D341Med (cell line): ENCODE results near the gene CHRNB4.

Source experiments
- DNase-seq: peaks from one replicate; pipeline ENCODE4 v3.0.0; 2012; ENCODE audit warnings: low spot score

The CHRNB4 gene

DNA sequence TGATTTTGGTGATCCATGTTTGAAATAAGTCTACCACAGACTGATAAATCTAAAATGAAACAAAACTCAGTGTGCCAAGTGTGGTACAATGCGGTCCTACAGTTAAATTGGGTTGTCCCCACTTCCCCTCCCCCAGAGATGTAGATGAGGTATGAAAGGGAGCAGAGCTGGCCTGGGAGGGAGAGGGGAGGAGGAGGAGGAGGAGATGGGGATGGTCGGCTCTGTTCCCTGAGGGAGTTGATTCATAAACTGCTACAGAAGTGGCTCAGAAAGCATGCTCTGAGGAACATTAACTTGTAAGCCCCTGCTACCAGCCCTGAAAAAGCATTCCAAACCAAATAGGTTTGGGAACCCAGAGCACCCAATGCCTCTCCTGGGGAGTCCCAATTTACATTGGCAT is 28.0 kb upstream of the CHRNB4 start:
- no peak for DNase-seq

DNA sequence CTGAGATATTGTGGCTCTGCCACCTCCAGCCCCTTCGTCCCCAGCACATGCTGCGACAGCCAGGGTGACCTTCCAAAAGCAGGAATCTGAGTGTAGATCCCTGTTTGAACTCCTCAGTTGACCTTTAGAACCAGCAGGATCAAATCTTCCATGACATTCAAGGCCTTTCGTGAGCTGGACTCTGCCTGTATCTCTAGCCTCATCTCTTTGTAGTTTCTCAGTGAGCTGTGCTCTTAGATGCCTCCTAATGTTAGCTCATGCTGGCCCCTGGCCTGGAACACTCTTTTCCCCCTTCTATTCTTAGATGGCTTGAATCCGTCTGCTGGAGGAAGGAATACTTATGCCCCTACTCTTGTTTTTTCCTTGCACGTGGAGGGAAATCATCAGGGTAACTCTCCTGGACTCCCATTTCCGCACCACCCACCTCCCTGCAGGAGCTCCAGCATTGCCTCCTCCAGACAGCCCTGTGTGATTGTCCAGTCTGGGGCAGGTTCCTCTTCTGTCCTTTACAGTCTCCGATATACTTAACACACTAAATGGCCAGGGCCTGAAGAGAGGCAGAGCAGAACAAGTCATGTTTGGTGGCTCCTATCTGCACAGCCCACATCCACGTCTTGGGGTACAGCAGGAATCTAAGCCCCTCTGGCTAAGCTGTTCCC is 26.7 kb upstream of the CHRNB4 start:
- peak; percentile 2 for DNase-seq

DNA sequence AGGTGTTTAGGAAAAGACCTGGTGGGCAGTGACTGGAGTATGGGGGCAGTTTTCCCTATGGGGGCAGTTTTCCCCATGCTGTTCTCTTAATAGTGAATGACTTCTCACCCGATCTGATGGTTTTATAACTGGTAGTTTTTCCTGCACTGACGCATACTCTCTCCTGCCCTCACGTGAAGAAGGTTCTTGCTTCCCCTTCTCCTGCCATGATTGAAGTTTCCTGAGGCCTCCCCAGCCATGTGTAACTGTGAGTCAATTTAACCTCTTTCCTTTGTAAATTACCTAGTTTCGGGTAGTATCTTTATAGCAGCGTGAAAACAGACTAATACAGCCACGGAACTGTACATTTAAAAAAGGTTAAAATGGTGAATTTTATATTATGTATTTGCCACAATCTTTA is 25.0 kb upstream of the CHRNB4 start:
- no peak for DNase-seq

DNA sequence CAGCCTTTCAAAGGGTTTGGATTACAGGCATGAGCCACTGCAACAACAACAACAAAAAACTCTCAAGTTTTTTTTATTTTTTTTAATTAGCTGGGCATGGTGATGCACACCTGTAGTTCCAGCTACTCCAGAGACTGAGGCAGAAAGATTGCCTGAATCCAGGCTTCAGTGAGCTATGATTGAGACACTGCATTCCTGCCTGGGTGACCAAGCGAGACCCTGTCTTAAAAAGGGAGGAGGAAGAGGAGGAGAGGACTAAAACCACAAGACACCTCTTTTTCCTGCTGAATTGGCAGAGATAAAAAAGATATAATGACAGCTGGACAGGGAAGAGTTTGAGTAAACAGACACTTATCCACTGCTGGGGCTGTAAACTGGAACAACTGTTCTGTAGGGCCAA is 22.7 kb upstream of the CHRNB4 start:
- no peak for DNase-seq

DNA sequence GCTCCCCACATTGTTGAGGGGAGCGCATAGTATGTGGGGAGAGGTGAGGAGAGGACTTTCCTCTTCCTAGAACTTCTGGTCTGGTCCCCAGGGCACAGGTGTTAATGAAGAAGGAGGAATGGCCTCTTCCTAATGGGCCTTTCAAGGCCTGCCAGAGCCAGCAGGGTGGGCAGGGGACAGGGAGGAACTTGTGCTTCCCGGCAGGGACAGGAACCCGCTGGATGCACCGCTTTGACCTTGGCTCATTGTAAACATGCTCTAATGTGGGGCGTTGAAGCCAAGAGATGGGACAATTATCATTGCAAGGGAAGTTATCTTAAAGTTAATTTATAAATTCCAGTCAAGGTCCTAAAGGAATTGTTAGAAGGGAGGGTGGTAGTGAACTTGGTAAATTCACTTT is 21.0 kb upstream of the CHRNB4 start:
- peak; percentile 9 for DNase-seq

DNA sequence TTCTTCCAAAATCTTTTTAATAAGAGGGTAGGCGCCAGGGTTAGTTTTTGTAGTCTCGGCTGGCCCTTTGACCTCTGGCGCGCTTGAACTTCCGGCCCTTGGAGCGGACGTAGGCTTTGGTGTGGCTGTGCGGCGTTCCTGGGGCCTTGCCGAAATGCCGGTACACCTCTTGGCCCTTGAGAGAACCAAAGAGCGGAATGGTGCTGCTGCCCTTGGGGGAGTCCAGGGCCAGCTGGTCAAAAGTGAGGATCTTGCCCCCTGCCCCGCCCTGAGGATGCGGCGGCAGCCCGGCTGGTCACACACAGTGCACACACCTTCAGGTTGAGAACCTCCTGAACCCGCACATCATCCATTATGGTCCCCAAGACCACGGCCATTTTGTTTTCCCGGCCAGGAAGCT is 20.0 kb upstream of the CHRNB4 start:
- DNase-seq: peak; percentile 1

DNA sequence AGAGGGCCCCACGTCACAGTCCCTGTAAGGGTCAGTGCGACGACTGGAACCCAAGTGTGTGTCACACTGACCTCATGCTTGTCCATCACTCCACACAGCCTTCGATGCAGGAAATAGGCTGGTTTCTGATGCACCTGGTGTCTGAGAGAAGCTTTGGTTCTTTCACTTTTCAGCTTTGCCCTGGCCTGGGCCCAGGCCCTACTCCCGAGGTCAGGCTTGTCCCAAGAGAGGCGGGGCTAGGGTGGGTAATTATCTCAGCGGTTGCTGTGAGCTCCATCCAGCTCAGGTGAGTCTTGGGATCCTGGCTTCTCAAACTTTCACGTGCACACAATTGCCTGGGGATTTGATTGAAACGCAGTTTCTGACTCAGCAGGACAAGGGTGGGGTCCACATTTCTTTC is 19.6 kb upstream of the CHRNB4 start:
- DNase-seq: peak; percentile 9

DNA sequence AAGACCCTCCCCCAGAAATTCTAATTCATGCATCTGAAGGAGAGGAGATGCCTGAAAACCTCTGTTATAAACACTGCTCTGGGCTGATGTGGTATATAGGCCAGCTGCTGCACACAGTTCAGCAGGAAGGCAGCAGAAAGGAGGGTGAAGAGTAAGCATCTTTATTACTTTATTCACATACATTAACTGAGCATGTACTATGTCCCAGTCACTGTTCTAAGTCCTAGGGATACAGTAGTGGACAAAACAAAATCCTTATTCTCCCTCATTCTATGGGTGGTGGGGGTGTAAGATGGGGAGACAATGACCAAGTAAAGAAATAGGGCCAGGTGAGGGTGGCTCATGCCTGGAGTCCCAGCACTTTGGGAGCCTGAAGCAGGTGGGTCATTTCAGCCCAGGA is 17.8 kb upstream of the CHRNB4 start:
- DNase-seq: no peak

DNA sequence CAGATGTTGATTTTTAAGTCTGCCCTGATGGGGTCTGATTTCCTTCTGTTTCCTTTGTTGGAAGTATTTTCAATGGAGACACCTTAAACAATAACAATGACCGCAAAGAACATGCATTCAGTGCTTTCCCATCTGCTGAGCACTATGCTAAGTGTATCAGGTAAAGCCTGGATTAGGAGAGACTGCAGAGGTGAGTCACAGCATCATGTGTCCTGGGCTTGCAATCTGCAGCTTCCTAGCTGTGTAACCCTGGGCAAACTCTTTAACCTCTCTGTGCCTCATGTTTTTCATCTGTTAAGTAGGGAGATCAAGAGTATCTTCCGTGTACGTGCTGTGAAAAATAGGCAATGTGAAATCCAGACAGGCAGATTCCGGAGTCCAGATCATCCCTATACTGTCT is 13.3 kb upstream of the CHRNB4 start:
- peak; percentile 1 for DNase-seq

DNA sequence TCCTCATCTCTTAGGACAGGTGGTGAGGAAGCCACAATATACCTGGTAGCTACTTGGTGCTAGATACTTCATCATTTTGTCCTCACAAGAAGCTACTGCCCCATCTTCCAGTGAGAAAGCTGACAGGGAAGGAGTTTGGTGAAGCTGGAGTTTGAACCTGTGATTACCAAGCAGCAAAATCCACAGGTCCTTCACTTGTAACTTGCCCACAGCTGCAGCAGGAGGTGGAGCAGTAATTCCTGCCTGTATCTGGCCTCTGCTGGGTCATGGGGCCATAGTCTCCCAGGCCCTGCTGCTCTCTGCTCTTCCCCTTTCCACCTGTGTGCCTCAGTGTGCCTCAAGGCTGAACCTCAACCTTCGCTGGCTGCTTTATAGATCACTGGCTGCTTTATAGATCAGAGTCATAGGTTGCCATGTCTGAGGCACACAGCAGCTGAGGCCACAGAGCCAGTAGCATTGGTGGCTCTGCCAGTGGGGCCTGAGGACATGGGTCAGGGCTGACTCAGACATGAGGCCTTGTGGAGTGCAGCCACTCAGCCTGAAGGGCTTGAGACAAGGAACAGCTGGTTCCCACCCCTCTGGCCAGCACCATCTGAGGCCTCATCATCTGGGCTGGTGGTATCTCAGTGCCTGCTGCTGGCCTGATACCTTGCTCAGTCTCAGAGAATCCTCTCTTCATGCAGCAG is 11.1 kb upstream of the CHRNB4 start:
- DNase-seq: peak; percentile 4

DNA sequence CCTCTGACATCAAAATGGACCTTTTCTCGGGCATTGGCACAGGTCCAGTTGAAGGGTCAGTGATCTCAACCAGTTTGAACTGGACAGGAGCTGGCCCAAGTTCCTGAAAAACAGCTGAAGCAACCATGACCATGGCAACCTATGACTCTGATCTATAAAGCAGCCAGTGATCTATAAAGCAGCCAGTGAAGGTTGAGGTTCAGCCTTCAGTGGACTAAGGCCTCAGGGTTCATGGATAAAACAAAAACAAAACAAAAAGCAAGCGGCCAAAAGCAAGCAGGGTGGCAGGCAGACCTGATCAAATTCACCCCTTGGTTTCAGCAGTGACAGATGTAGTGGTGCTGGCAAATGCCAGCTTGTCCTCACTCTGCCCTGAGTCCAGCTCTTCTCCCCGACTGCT is 10.0 kb upstream of the CHRNB4 start:
- DNase-seq: no peak

DNA sequence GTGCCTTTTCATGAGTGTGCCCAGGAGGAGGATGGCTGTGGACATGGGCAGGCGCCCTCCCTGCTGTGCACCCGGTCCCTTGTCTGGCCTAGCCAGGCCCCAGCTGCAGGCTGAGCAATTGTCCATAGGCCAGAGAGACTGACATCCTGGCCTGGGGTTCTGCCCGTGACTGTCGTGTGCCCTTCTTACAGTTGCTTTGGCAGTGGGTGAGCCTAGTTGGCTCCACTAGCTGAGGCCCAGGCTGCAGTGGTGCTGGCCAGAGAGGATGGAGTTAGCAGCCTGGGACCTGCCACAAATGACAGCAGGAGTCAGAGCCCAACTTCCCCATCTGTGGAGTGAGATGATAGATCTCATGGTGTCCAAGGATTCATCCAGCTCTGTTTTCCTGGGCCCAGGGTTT is 9.0 kb upstream of the CHRNB4 start:
- DNase-seq: peak; percentile 11

DNA sequence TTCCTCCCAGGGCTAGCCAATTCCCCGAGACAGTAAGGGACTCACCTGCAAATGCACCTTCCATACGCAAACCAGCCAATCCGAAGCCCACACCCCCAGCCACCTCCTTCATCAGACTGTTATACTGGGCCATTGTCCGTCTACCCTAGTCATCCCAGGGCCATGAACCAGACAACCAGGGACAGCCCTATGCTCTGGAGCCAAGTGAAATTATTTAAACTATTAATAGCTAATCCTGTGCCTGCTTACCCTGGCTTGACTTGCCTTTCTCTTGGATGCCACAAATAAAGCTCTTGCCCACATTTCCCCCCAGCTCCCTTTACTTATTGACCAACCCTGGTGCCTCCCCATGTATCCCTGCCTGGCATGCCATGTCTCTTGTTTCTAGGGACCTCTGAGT is 4.0 kb upstream of the CHRNB4 start:
- DNase-seq: peak; percentile 5

DNA sequence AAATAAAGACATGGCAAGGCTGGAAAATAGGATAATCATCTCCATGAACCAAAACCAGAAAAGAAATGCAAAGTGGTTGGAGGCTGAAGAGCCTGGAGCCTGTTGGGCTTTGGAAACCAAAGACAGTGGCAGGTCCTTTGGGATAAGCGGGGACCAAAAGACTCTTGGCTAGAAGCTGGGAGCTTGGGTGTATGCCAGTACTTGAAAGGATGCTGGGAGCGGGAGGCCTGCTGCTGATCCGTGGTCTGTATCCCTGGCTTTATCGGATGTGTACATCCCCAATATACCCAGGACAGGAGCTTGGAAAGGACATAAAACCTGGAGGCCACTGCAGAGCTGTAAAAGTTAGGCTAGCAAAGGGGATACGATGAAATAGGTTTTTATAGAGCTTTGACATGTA is 1.3 kb upstream of the CHRNB4 start:
- DNase-seq: no peak

DNA sequence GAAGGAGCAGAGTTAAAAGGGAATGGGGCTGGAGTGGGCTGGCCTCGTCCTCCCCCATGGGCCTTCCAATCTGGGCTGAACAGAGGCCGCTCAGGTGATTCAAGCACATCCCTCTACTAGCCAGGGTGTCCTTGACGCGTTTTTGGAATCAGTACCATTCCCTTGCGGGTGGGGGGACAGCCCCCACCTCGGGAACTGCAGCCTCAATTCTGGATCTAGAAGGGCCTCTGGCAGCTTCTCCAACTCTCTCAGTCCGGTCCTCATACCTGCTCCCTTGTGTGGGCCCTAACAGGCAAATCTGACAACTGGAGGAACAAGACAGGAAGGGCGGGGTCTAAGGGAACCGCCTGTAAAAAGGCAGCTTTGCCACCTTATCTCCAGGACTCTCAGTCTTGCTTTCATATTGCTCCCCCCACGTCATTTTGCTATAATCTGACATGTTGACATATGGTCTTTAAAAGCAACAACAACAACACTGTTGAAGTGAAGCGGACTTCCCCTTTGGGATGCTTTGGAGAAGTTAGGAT is 802 bp upstream of the CHRNB4 start:
- DNase-seq: no peak

DNA sequence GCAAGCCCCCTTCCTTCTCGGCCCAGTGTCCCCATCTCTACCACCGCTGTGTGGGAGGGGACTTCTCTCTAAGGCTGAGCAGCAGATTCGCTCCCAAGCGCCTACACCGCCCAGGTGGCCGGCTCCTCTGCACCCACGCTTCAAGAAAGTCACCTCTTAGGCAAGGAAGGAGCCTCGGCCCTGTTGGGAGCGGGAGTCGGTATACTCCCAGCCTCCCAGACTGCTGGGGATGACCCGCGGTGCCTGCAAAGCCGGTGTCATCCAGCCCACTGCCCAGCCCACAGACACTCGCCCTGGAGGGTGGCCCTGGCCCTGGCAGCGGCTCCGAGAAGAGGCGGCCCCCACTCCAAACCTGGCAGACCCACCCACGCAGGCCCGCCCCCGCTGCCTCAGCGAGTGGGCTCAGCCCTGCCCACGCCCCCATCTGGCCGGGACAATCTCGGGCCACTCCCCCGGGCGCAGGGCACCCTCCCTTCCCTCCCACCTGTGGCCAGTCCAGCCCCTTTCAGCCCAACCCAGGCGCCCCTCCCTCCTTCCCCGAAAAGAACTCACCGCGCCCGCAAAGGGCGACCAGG is 396 bp downstream of the CHRNB4 start:
- DNase-seq: peak; percentile 24

DNA sequence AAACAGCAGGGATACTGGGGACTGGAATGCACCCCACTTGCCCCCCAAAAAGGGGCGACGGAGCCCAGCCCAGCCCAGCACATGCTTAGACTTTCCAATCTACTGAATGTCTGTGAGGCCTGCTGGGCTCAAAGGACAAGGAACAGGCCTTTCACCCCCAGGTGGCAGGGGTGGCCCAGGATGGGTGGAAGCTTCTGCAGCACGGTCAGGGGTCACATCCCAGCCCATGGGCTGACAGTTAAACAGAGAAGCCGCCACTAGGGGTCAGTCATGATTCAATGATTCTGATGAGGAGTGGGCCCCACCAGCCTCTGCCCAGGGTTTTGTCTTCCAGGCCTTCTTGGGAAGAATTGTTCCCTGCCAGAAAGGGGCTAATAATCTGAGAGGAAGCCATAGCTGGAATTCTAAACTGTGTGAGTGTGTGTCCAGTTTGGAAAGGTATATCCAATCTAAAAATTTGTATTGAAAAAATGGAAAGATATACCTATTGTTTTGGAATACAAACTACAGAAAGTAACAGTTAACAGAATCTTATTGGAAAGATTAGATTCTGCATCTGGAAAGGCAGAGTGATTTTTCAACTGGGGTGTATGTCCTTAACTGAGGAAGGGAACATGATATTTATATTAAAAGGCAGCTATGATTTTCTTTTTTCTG is 2.2 kb downstream of the CHRNB4 start:
- peak; percentile 85 for DNase-seq

DNA sequence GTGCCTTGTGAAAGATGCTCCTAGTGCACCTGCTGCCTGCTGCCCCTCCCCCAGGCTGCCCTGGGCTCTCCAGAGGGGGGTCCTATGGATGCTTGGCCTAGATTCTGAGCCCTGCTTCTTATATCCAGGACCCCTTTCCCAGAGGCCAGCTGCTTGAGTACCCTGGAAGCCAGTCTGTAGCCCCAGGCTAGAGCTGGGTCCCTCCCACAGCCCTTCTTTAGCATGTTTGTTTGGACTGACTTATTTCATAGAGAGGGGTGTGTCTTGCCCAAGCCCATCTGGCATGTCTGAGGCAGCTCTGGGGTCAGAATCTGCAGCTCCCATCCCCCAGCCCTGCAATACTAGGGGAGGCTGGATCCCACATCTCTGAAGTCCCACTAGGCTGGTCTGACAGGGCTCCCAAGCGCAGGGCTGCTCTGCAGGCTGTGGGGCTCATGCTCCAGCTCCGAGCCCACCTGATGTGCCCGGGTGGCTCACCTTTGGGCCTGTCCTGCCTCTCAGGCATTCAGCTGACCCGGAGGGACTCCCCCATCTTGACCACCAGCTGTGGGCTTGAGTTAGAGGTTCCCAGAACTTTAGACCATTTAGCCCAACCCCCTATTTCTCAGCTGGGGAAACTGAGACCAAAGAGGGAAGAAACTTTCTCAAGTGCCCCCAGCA is 3.1 kb downstream of the CHRNB4 start:
- peak; percentile 32 for DNase-seq

DNA sequence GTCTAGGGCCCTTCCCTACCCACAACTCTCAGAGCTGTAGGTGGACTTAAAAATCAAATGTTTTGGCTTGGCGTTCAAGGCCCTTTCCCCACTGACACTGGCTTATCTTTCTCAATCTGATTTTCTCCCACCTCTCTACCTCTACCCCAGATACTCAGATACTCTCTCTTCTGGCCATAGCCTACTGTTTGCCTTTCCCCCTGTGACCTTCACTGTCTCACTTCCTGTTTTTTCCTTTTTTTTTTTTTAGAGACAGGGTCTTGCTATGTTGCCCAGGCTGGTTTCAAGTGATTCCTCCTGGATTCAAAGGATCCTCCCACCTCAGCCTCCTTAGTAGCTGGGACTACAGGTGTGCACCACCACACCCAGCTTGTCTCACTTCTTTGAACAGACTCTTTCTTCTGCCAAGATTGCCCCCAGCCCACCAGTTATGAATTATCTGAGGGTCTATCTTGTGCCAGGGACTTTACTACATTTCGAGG is 4.6 kb downstream of the CHRNB4 start:
- DNase-seq: no peak

DNA sequence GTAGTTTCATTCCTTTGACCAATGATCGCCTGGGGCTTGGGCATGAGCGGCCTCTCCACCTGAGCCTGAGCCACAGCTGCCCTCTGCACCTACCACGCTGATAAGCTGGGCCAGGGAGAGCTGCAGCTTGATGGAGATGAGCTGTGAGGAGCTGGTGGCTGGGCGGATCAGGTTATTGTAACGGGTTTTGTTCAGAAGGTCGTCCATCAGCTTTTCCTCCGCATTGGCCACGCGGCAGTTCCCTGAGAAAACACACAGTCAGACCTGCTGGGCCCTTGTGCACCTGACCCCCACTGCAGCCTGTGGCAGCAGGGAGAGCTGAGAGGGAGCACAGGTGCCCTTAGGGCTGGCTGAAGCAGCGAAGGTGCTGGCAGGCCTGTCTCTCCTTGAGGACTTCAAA is 5.7 kb downstream of the CHRNB4 start:
- DNase-seq: no peak

DNA sequence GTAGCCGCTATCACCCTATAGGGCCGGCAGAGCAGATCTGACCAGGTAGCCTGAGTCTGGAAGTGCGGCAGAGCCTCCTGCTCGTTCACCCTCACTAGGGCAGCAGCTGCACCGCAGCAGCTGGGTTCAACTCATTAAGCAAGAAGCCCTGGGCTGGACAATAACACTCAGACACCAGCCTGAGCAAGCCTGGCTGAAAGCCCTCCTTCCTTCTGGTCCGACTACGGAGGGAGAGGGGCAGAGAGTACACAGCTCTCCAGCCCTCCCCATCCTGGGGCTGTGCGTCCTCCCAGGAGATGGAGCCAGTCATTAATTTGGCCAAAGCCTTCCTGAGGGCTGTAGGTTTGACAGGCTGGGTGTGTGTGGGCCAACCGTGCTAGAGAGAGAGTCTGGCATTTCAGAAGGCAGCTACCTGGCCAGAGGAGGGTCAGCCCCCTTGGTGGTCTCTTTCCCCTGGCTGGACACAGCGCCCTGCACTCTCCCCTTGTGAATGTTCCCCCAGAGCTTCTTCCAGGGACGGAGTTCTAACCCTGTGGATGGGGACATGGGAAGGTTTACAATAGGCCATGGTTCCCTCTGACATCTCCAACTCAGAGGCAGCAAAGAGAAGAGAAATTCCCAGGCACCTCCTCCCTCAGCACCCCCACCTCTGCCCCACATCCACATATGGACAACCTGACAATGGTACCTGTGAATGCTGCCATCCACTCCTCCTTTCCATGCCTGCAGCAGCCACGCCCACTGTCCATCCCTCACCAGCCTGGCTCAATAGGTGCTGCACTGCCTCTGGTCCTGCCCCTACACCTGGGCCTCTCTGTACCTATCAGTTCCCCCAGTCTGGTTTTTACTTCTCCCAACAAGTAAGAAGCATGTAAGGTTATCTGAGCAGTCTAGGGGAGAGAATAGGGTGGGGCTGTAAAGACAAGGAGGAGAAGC is 6.5 kb downstream of the CHRNB4 start:
- DNase-seq: peak; percentile 8
